ENCODE measurements around the gene CMSS1.

The CMSS1 gene

GRCh38 chr3:99817437-99818240 is at the start of gene CMSS1:
TSS of gene CMSS1 (plus strand) at chr3:99817862.
- Histone ChIP-seq H3K9me3 (ENCODE audit: insufficient read depth, low read depth, low read length) (no peaks in the 10 kb centered on the region), H3K36me3 (ENCODE audit: insufficient read depth, low read depth, low read length) (no peaks in the 10 kb centered on the region), H3K27me3 (ENCODE audit: insufficient read depth, low read length) (peaks cover 7% of the 10 kb centered on the region; the same call in 1 of the 2 replicates), H3K4me1 (ENCODE audit: insufficient read depth, low read length) (no peaks in the 10 kb centered on the region), H3K9ac (ENCODE audit: low read depth, low read length) (peak within 1 kb of the TSS; percentile 85), H3K27ac (ENCODE audit: low read length) (peak within 1 kb of the TSS; percentile 2), H3K4me3 (ENCODE audit: low read length) (peak within 1 kb of the TSS; percentile 88)

GRCh38 chr3:99768126-99768525 is 49.5 kb upstream of the CMSS1 start:
- H3K36me3 ChIP-seq (ENCODE audit: insufficient read depth, low read depth, low read length), result no peaks in the 10 kb centered on the region
- no peak overlapping the region for H3K4me3 ChIP-seq (ENCODE audit: low read length)
- no peaks in the 10 kb centered on the region for H3K9me3 ChIP-seq (ENCODE audit: insufficient read depth, low read depth, low read length)
- H3K27me3 ChIP-seq (ENCODE audit: insufficient read depth, low read length), result no peaks in the 10 kb centered on the region
- H3K27ac ChIP-seq (ENCODE audit: low read length), result no peak overlapping the region
- peaks cover 6% of the 10 kb centered on the region; the same call in 1 of the 2 replicates for H3K4me1 ChIP-seq (ENCODE audit: insufficient read depth, low read length)
- no peak overlapping the region for H3K9ac ChIP-seq (ENCODE audit: low read depth, low read length)

- H3K9ac ChIP-seq (ENCODE audit: low read depth, low read length), result no peak overlapping the region
- no peaks in the 10 kb centered on the region for H3K36me3 ChIP-seq (ENCODE audit: insufficient read depth, low read depth, low read length)
- no peak overlapping the region for H3K4me3 ChIP-seq (ENCODE audit: low read length)
- H3K4me1 ChIP-seq (ENCODE audit: insufficient read depth, low read length), result peaks cover 6% of the 10 kb centered on the region; the same call in 1 of the 2 replicates
- H3K27ac ChIP-seq (ENCODE audit: low read length), result no peak overlapping the region
- no peaks in the 10 kb centered on the region for H3K9me3 ChIP-seq (ENCODE audit: insufficient read depth, low read depth, low read length)
- H3K27me3 ChIP-seq (ENCODE audit: insufficient read depth, low read length), result no peaks in the 10 kb centered on the region
Observed at GRCh38 chr3:99768808-99769501, 48.7 kb upstream of the CMSS1 start.

GRCh38 chr3:99772171-99772570 is 45.5 kb upstream of the CMSS1 start:
- Histone ChIP-seq H3K27me3 (ENCODE audit: insufficient read depth, low read length) (no peaks in the 10 kb centered on the region), H3K4me3 (ENCODE audit: low read length) (no peak overlapping the region), H3K9me3 (ENCODE audit: insufficient read depth, low read depth, low read length) (no peaks in the 10 kb centered on the region), H3K27ac (ENCODE audit: low read length) (no peak overlapping the region), H3K36me3 (ENCODE audit: insufficient read depth, low read depth, low read length) (no peaks in the 10 kb centered on the region), H3K9ac (ENCODE audit: low read depth, low read length) (no peak overlapping the region), H3K4me1 (ENCODE audit: insufficient read depth, low read length) (peaks cover 4% of the 10 kb centered on the region; the same call in 1 of the 2 replicates)

- no peaks in the 10 kb centered on the region for H3K9me3 ChIP-seq (ENCODE audit: insufficient read depth, low read depth, low read length)
- no peaks in the 10 kb centered on the region for H3K27me3 ChIP-seq (ENCODE audit: insufficient read depth, low read length)
- H3K4me3 ChIP-seq (ENCODE audit: low read length), result no peak overlapping the region
- peaks cover 4% of the 10 kb centered on the region; the same call in 1 of the 2 replicates for H3K4me1 ChIP-seq (ENCODE audit: insufficient read depth, low read length)
- no peak overlapping the region for H3K9ac ChIP-seq (ENCODE audit: low read depth, low read length)
- H3K36me3 ChIP-seq (ENCODE audit: insufficient read depth, low read depth, low read length), result no peaks in the 10 kb centered on the region
- no peak overlapping the region for H3K27ac ChIP-seq (ENCODE audit: low read length)
Observed at GRCh38 chr3:99772671-99773070, 45.0 kb upstream of the CMSS1 start.

GRCh38 chr3:99774467-99774866 is 43.2 kb upstream of the CMSS1 start:
- Histone ChIP-seq H3K4me3 (ENCODE audit: low read length) (no peak overlapping the region), H3K27me3 (ENCODE audit: insufficient read depth, low read length) (no peaks in the 10 kb centered on the region), H3K36me3 (ENCODE audit: insufficient read depth, low read depth, low read length) (no peaks in the 10 kb centered on the region), H3K4me1 (ENCODE audit: insufficient read depth, low read length) (peaks cover 4% of the 10 kb centered on the region; the same call in 1 of the 2 replicates), H3K9me3 (ENCODE audit: insufficient read depth, low read depth, low read length) (no peaks in the 10 kb centered on the region), H3K9ac (ENCODE audit: low read depth, low read length) (no peak overlapping the region), H3K27ac (ENCODE audit: low read length) (no peak overlapping the region)

GRCh38 chr3:99776516-99777209 is 41.0 kb upstream of the CMSS1 start:
- Histone ChIP-seq H3K27me3 (ENCODE audit: insufficient read depth, low read length) (no peaks in the 10 kb centered on the region), H3K4me3 (ENCODE audit: low read length) (no peak overlapping the region), H3K36me3 (ENCODE audit: insufficient read depth, low read depth, low read length) (no peaks in the 10 kb centered on the region), H3K9ac (ENCODE audit: low read depth, low read length) (no peak overlapping the region), H3K27ac (ENCODE audit: low read length) (no peak overlapping the region), H3K4me1 (ENCODE audit: insufficient read depth, low read length) (peaks cover 4% of the 10 kb centered on the region; the same call in 1 of the 2 replicates), H3K9me3 (ENCODE audit: insufficient read depth, low read depth, low read length) (no peaks in the 10 kb centered on the region)

GRCh38 chr3:99777210-99777549 is 40.5 kb upstream of the CMSS1 start:
- Histone ChIP-seq H3K4me3 (ENCODE audit: low read length) (no peak overlapping the region), H3K4me1 (ENCODE audit: insufficient read depth, low read length) (peaks cover 4% of the 10 kb centered on the region; the same call in 1 of the 2 replicates), H3K36me3 (ENCODE audit: insufficient read depth, low read depth, low read length) (no peaks in the 10 kb centered on the region), H3K9me3 (ENCODE audit: insufficient read depth, low read depth, low read length) (no peaks in the 10 kb centered on the region), H3K9ac (ENCODE audit: low read depth, low read length) (no peak overlapping the region), H3K27me3 (ENCODE audit: insufficient read depth, low read length) (no peaks in the 10 kb centered on the region), H3K27ac (ENCODE audit: low read length) (no peak overlapping the region)

- Histone ChIP-seq H3K4me1 (ENCODE audit: insufficient read depth, low read length) (peaks cover 4% of the 10 kb centered on the region; the same call in 1 of the 2 replicates), H3K27me3 (ENCODE audit: insufficient read depth, low read length) (no peaks in the 10 kb centered on the region), H3K9me3 (ENCODE audit: insufficient read depth, low read depth, low read length) (no peaks in the 10 kb centered on the region), H3K9ac (ENCODE audit: low read depth, low read length) (no peak overlapping the region), H3K36me3 (ENCODE audit: insufficient read depth, low read depth, low read length) (no peaks in the 10 kb centered on the region), H3K4me3 (ENCODE audit: low read length) (no peak overlapping the region), H3K27ac (ENCODE audit: low read length) (no peak overlapping the region)
Observed at GRCh38 chr3:99777708-99778107, 40.0 kb upstream of the CMSS1 start.

GRCh38 chr3:99780749-99781148 is 36.9 kb upstream of the CMSS1 start:
- Histone ChIP-seq H3K27ac (ENCODE audit: low read length) (no peak overlapping the region), H3K27me3 (ENCODE audit: insufficient read depth, low read length) (no peaks in the 10 kb centered on the region), H3K4me1 (ENCODE audit: insufficient read depth, low read length) (peaks cover 4% of the 10 kb centered on the region; the same call in 1 of the 2 replicates), H3K9me3 (ENCODE audit: insufficient read depth, low read depth, low read length) (no peaks in the 10 kb centered on the region), H3K9ac (ENCODE audit: low read depth, low read length) (no peak overlapping the region), H3K36me3 (ENCODE audit: insufficient read depth, low read depth, low read length) (no peaks in the 10 kb centered on the region), H3K4me3 (ENCODE audit: low read length) (no peak overlapping the region)

GRCh38 chr3:99781761-99782160 is 35.9 kb upstream of the CMSS1 start:
- Histone ChIP-seq H3K4me3 (ENCODE audit: low read length) (no peak overlapping the region), H3K27ac (ENCODE audit: low read length) (no peak overlapping the region), H3K9me3 (ENCODE audit: insufficient read depth, low read depth, low read length) (no peaks in the 10 kb centered on the region), H3K27me3 (ENCODE audit: insufficient read depth, low read length) (no peaks in the 10 kb centered on the region), H3K9ac (ENCODE audit: low read depth, low read length) (no peak overlapping the region), H3K4me1 (ENCODE audit: insufficient read depth, low read length) (peaks cover 4% of the 10 kb centered on the region; the same call in 1 of the 2 replicates), H3K36me3 (ENCODE audit: insufficient read depth, low read depth, low read length) (no peaks in the 10 kb centered on the region)

Data from iPS-20b (cell line).